Stimulated activated CD8-positive, alpha-beta memory T cell treated with anti-CD3 and anti-CD28 coated beads, Interleukin-15, amount 100 ng/mL, for 48 hours (primary cell): ENCODE measurements around the gene PCDHGA7.
"Not testable (repeated sequence)": the region's sequence is repeated elsewhere in the genome, so short reads cannot be mapped to it uniquely, and the experiment has no call there.

Experiments used
- DNase-seq, 2 donors: peaks; one replicate each; pipeline ENCODE4 v3.0.0-alpha.2; 2020; ENCODE audit warnings: low read depth in 2 of 2

PCDHGA7 gene

DNA sequence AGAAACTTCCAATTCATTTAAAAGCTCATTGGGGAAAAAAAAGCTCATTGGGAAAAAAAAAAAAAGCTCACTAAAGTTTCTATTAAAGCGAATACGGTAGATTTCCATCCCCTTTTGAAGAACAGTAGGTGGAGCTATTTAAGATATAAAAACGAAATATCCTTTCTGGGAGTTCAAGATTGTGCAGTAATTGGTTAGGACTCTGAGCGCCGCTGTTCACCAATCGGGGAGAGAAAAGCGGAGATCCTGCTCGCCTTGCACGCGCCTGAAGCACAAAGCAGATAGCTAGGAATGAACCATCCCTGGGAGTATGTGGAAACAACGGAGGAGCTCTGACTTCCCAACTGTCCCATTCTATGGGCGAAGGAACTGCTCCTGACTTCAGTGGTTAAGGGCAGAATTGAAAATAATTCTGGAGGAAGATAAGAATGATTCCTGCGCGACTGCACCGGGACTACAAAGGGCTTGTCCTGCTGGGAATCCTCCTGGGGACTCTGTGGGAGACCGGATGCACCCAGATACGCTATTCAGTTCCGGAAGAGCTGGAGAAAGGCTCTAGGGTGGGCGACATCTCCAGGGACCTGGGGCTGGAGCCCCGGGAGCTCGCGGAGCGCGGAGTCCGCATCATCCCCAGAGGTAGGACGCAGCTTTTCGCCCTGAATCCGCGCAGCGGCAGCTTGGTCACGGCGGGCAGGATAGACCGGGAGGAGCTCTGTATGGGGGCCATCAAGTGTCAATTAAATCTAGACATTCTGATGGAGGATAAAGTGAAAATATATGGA is 48.0 kb downstream of the PCDHGA7 start, which contains the start of gene PCDHGA12:
PCDHGA12 (plus strand) TSS at position 176 of the 782 bp plus-strand sequence; CDS start at position 429, 253 bp downstream.
- DNase-seq = no peak

DNA sequence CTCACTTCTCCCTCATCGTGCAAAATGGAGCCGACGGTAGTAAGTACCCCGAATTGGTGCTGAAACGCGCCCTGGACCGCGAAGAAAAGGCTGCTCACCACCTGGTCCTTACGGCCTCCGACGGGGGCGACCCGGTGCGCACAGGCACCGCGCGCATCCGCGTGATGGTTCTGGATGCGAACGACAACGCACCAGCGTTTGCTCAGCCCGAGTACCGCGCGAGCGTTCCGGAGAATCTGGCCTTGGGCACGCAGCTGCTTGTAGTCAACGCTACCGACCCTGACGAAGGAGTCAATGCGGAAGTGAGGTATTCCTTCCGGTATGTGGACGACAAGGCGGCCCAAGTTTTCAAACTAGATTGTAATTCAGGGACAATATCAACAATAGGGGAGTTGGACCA is 48.7 kb downstream of the PCDHGA7 start:
- DNase-seq = no peak

DNA sequence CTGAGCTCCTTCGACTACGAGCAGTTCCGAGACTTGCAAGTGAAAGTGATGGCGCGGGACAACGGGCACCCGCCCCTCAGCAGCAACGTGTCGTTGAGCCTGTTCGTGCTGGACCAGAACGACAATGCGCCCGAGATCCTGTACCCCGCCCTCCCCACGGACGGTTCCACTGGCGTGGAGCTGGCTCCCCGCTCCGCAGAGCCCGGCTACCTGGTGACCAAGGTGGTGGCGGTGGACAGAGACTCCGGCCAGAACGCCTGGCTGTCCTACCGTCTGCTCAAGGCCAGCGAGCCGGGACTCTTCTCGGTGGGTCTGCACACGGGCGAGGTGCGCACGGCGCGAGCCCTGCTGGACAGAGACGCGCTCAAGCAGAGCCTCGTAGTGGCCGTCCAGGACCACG is 49.8 kb downstream of the PCDHGA7 start:
- not testable (repeated sequence) for DNase-seq

DNA sequence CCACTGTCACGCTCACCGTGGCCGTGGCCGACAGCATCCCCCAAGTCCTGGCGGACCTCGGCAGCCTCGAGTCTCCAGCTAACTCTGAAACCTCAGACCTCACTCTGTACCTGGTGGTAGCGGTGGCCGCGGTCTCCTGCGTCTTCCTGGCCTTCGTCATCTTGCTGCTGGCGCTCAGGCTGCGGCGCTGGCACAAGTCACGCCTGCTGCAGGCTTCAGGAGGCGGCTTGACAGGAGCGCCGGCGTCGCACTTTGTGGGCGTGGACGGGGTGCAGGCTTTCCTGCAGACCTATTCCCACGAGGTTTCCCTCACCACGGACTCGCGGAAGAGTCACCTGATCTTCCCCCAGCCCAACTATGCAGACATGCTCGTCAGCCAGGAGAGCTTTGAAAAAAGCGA is 50.2 kb downstream of the PCDHGA7 start:
- not testable (repeated sequence) for DNase-seq

DNA sequence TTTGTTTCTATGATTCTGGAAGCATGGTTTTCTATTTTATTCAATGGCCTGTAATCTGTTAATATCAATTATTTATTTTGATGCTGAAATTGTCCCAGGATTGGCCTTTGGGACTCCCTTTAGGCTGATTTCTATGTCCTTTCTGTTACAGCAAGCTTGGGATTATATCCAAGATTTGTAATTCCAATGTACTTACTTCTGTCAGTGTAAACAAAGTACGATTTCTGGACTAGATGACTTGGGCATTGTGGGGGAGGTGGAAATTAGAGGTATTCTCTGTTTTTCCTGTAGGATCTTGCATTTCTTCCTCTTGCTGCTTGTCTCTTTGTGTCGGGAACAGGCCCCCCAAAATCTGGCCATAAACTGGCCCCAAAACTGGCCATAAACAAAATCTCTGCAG is 51.5 kb downstream of the PCDHGA7 start:
- no peak for DNase-seq
